H1 (cell line): ENCODE results near the gene GALNTL6. TPM values are rescaled to one million over a fixed set of nuclear protein-coding genes. Genes with fewer than 3 reads are reported as not detected.

ENCODE experiments used
- CTCF ChIA-PET: fragments of 300-600 bp; sonication (Branson Sonifier 250); formaldehyde crosslinking; loops from one replicate; lab custom pipeline; 2021; ENCODE audit not compliant: partially characterized antibody; lab: Charles Lee
- POLR2A ChIA-PET: fragments of 300-600 bp; sonication (Branson Sonifier 250); formaldehyde crosslinking; loops from one replicate; lab custom pipeline; 2021; ENCODE audit warnings: inconsistent platforms; ENCODE audit not compliant: partially characterized antibody; lab: Charles Lee
- DNase-seq, 2 experiments: peaks; one replicate each; pipeline versions ENCODE4 v3.0.0 to v3.0.0-alpha.2; 2010 to 2022; ENCODE audit warnings: low spot score in 2 of 2, low read depth in 1 of 2, mixed read lengths in 1 of 2
- FAIRE-seq: peaks from 2 replicates; lab custom pipeline; 2011; peaks lifted over from hg19 to GRCh38; lab: Jason Lieb, UNC
- H2AFZ ChIP-seq: 2 replicates; pipeline ENCODE4 v1.8.1; 2012; ENCODE audit warnings: low read length, inconsistent platforms
- H2AK5ac ChIP-seq: 2 replicates; pipeline ENCODE4 v1.6.1; 2013; ENCODE audit warnings: low read depth, low read length
- H2BK120ac ChIP-seq: replicated peaks from 2 replicates; pipeline ENCODE3; 2013; ENCODE audit warnings: low read depth, low read length, inconsistent platforms
- H2BK12ac ChIP-seq: 2 replicates; pipeline ENCODE4 v1.6.1; 2013; ENCODE audit warnings: low read depth, low read length
- H2BK15ac ChIP-seq: 2 replicates; pipeline ENCODE4 v1.6.1; 2013; ENCODE audit warnings: low read length
- H2BK20ac ChIP-seq: 2 replicates; pipeline ENCODE4 v1.6.1; 2013; ENCODE audit warnings: low read length
- H2BK5ac ChIP-seq: 2 replicates; pipeline ENCODE4 v1.6.1; 2013; ENCODE audit warnings: low read depth, low read length
- H3K14ac ChIP-seq: 2 replicates; pipeline ENCODE4 v1.6.1; 2013; ENCODE audit warnings: inconsistent platforms; ENCODE audit not compliant: insufficient read length
- H3K18ac ChIP-seq: 2 replicates; pipeline ENCODE4 v1.6.1; 2013; ENCODE audit warnings: low read length; ENCODE audit errors: extremely low read depth
- H3K23ac ChIP-seq: 2 replicates; pipeline ENCODE4 v1.6.1; 2013; ENCODE audit warnings: inconsistent platforms; ENCODE audit not compliant: insufficient read length
- H3K23me2 ChIP-seq: 2 replicates; pipeline ENCODE4 v1.6.1; 2013; ENCODE audit warnings: low read depth, low read length
- H3K27ac ChIP-seq: 2 replicates; pipeline ENCODE4 v1.6.1; 2011; ENCODE audit warnings: low read depth, low read length, inconsistent platforms
- H3K27me3 ChIP-seq, 4 experiments: replicated peaks in 1 of 4; 1 replicate in 1 of 4; 2 replicates in 3 of 4; pipeline versions ENCODE4 v1.6.1 to v1.8.1; 2011 to 2013; ENCODE audit warnings: low read length in 3 of 4, mild to moderate bottlenecking in 3 of 4, inconsistent platforms in 2 of 4, mixed read lengths in 2 of 4, moderate library complexity in 1 of 4; ENCODE audit not compliant: control insufficient read depth in 3 of 4, insufficient read depth in 3 of 4; ENCODE audit errors: extremely low read depth in 1 of 4
- H3K36me3 ChIP-seq, 4 experiments: 2 replicates each; pipeline versions ENCODE4 v1.6.1 to v1.8.1; 2011 to 2013; ENCODE audit warnings: mild to moderate bottlenecking in 4 of 4, low read length in 3 of 4, moderate library complexity in 2 of 4, control low read depth in 1 of 4, inconsistent platforms in 1 of 4; ENCODE audit not compliant: insufficient read depth in 4 of 4, control insufficient read depth in 2 of 4
- H3K4ac ChIP-seq: replicated peaks from 2 replicates; pipeline ENCODE3; 2013; ENCODE audit warnings: low read length, low read depth, mixed read lengths, inconsistent platforms; ENCODE audit not compliant: insufficient read length
- H3K4me1 ChIP-seq, 4 experiments: replicated peaks in 1 of 4; 1 replicate in 1 of 4; 2 replicates in 3 of 4; pipeline versions ENCODE4 v1.6.1 to v1.8.1; 2011 to 2013; ENCODE audit warnings: low read length in 3 of 4, inconsistent platforms in 2 of 4, mixed read lengths in 1 of 4; ENCODE audit not compliant: insufficient read depth in 4 of 4, control insufficient read depth in 3 of 4
- H3K4me2 ChIP-seq, 2 experiments: 2 replicates each; pipeline versions ENCODE4 v1.6.1 to v1.8.1; 2011 to 2013; ENCODE audit warnings: low read depth in 2 of 2, low read length in 2 of 2, control low read depth in 1 of 2, inconsistent platforms in 1 of 2, mild to moderate bottlenecking in 1 of 2; ENCODE audit not compliant: insufficient read depth in 1 of 2
- H3K4me3 ChIP-seq, 4 experiments: fragments of 200-600, 300-600 bp in 1 of 4; sonication (generic), shearing (Covaris generic), sonication (Bioruptor Twin) in 1 of 4; 2 replicates each; pipeline versions ENCODE4 v1.5.1 to v1.8.1; 2011 to 2016; ENCODE audit warnings: low read length in 4 of 4, low read depth in 3 of 4, control low read depth in 2 of 4, inconsistent platforms in 2 of 4, mild to moderate bottlenecking in 2 of 4, mixed read lengths in 1 of 4, moderate library complexity in 1 of 4; ENCODE audit not compliant: insufficient read depth in 2 of 4; ENCODE audit errors: extremely low read depth in 1 of 4
- H3K56ac ChIP-seq: replicated peaks from 2 replicates; pipeline ENCODE3; 2013; ENCODE audit warnings: low read depth, mild to moderate bottlenecking, mixed read lengths, low read length, inconsistent platforms; ENCODE audit not compliant: insufficient read length
- H3K79me1 ChIP-seq: 2 replicates; pipeline ENCODE4 v1.6.1; 2013; ENCODE audit warnings: low read depth, low read length, control low read depth
- H3K79me2 ChIP-seq, 2 experiments: 2 replicates each; pipeline versions ENCODE4 v1.6.1 to v1.8.1; 2012 to 2013; ENCODE audit warnings: low read length in 2 of 2, mild to moderate bottlenecking in 2 of 2, inconsistent platforms in 1 of 2; ENCODE audit not compliant: insufficient read depth in 2 of 2, control insufficient read depth in 1 of 2
- H3K9ac ChIP-seq, 4 experiments: replicated peaks in 1 of 4; 1 replicate in 1 of 4; 2 replicates in 3 of 4; pipeline versions ENCODE4 v1.6.1 to v1.8.1; 2011 to 2013; ENCODE audit warnings: low read depth in 3 of 4, low read length in 3 of 4, control low read depth in 2 of 4, mild to moderate bottlenecking in 2 of 4, moderate library complexity in 2 of 4, inconsistent platforms in 1 of 4; ENCODE audit errors: extremely low read depth in 1 of 4
- H3K9me3 ChIP-seq, 2 experiments: 2 replicates each; pipeline versions ENCODE4 v1.6.1 to v1.8.1; 2012 to 2013; ENCODE audit warnings: mild to moderate bottlenecking in 2 of 2, moderate library complexity in 2 of 2, control low read depth in 1 of 2, inconsistent platforms in 1 of 2, low read depth in 1 of 2, low read length in 1 of 2, mixed read lengths in 1 of 2; ENCODE audit not compliant: insufficient read depth in 2 of 2
- H4K20me1 ChIP-seq, 2 experiments: replicated peaks in 1 of 2; 2 replicates each; pipeline versions ENCODE3 to v1.8.1; 2011 to 2013; ENCODE audit warnings: inconsistent platforms in 2 of 2, low read length in 2 of 2, mild to moderate bottlenecking in 1 of 2; ENCODE audit not compliant: insufficient read depth in 2 of 2, control insufficient read depth in 1 of 2
- H4K5ac ChIP-seq: 2 replicates; pipeline ENCODE4 v1.6.1; 2013; ENCODE audit warnings: low read length, low read depth, mixed read lengths, inconsistent platforms; ENCODE audit not compliant: insufficient read length
- H4K8ac ChIP-seq: 2 replicates; pipeline ENCODE4 v1.8.0; 2013; ENCODE audit warnings: mild to moderate bottlenecking, moderate library complexity, low read length, inconsistent platforms; ENCODE audit not compliant: insufficient read depth; ENCODE audit errors: extremely low read depth
- H4K91ac ChIP-seq: replicated peaks from 2 replicates; pipeline ENCODE3; 2013; ENCODE audit warnings: low read length, mixed read lengths, inconsistent platforms; ENCODE audit not compliant: insufficient read length
- ASH2L ChIP-seq: fragments of 200-600, 300-600 bp; sonication (generic); IDR thresholded peaks from one replicate; pipeline ENCODE4 v1.7.1; 2017; ENCODE audit warnings: low read length
- CHD1 ChIP-seq: IDR thresholded peaks from 2 replicates; pipeline ENCODE4 v1.6.1; 2012; ENCODE audit warnings: low read depth, low read length, improper control_type of control experiment
- EZH2 ChIP-seq: fragments of 200-600 bp; sonication (generic); IDR thresholded peaks from 2 replicates; pipeline ENCODE4 v1.7.1; 2012; ENCODE audit warnings: low read depth, mild to moderate bottlenecking, moderate library complexity, low read length, inconsistent platforms; ENCODE audit not compliant: severe bottlenecking
- KDM4A ChIP-seq: IDR thresholded peaks from one replicate; pipeline ENCODE4 v1.7.1; 2012; ENCODE audit warnings: low read depth, mild to moderate bottlenecking, moderate library complexity, low read length, inconsistent platforms; ENCODE audit not compliant: severe bottlenecking
- KDM5A ChIP-seq: fragments of 200-600 bp; IDR thresholded peaks from 2 replicates; pipeline ENCODE4 v1.7.1; 2012; ENCODE audit warnings: mild to moderate bottlenecking, low read length, inconsistent platforms, mixed read lengths
- POLR2AphosphoS5 ChIP-seq: IDR thresholded peaks from 2 replicates; pipeline ENCODE4 v1.6.1; 2011; ENCODE audit warnings: low read depth, low read length
- SAP30 ChIP-seq: fragments of 300-600 bp; sonication (generic); IDR thresholded peaks from 2 replicates; pipeline ENCODE4 v1.7.1; 2012; ENCODE audit warnings: low read length, moderate library complexity, mild to moderate bottlenecking, inconsistent platforms; ENCODE audit not compliant: insufficient read depth, insufficient replicate concordance
- TBP ChIP-seq: IDR thresholded peaks from 2 replicates; pipeline ENCODE4 v1.6.1; 2011; ENCODE audit warnings: low read depth, low read length, improper control_type of control experiment
- TCF12 ChIP-seq: IDR thresholded peaks from 2 replicates; pipeline ENCODE4 v1.6.1; 2011; ENCODE audit warnings: low read depth, mild to moderate bottlenecking, low read length
- WGBS, 2 experiments: shearing (Covaris generic) in 1 of 2; methylation state at CpG; one replicate each; pipeline versions ENCODE4 v1.1.6 to v1.1.7; 2013 to 2015; ENCODE audit warnings: low lambda C conversion rate in 2 of 2, mixed read lengths in 2 of 2, inconsistent platforms in 1 of 2, low coverage in 1 of 2, missing lambda C conversion rate in 1 of 2; ENCODE audit not compliant: insufficient replicate concordance in 2 of 2, insufficient coverage in 1 of 2, insufficient read length in 1 of 2; ENCODE audit errors: extremely low coverage in 1 of 2, missing lambda C conversion rate in 1 of 2; 5-methylcytosine and 5-hydroxymethylcytosine counted together
- polyA plus RNA-seq, 7 experiments: library from polyadenylated mRNA; depleted of rRNA in 3 of 7; stranded (reverse) in 5 of 7; unstranded in 2 of 7; fragments of >200 nt in 5 of 7; fragments of 200-250 nt in 2 of 7; gene quantifications; 1 replicate in 5 of 7; 2 replicates in 1 of 7; 4 replicates in 1 of 7; pipeline versions ENCODE4 v1.2.1 to v1.2.3, GENCODE V29; 2011 to 2013; ENCODE audit warnings: missing spikeins in 2 of 7, mixed read lengths in 2 of 7
- total RNA-seq: library from RNA; stranded (reverse); fragmentation: NEBNext Ultra II Directional; extraction: Animal tissue kit (Norgen Biotek cat#: 25700); gene quantifications from 2 replicates; pipeline ENCODE4 v1.2.1, GENCODE V29; 2021
- TF ChIP-seq, protein P1 (sequence below): IDR thresholded peaks from 2 replicates; pipeline ENCODE4 v1.6.1; 2012; ENCODE audit warnings: inconsistent platforms
- TF ChIP-seq, protein P2 (sequence below), 3 experiments: IDR thresholded peaks; 1 replicate in 2 of 3; 2 replicates in 1 of 3; pipeline versions ENCODE4 v1.5.1 to v1.6.1; 2011; ENCODE audit warnings: low read length in 3 of 3, mild to moderate bottlenecking in 3 of 3, inconsistent platforms in 2 of 3, low read depth in 1 of 3, moderate library complexity in 1 of 3; ENCODE audit not compliant: insufficient read depth in 1 of 3; ENCODE audit errors: control extremely low read depth in 1 of 3

Gene GALNTL6
- total and polyA plus RNA-seq, 2 of the 8 experiments (the other 6 are each of a cell fraction or from before 2014, with no cell fraction given), result 0.03 to 0.32 TPM

DNA sequence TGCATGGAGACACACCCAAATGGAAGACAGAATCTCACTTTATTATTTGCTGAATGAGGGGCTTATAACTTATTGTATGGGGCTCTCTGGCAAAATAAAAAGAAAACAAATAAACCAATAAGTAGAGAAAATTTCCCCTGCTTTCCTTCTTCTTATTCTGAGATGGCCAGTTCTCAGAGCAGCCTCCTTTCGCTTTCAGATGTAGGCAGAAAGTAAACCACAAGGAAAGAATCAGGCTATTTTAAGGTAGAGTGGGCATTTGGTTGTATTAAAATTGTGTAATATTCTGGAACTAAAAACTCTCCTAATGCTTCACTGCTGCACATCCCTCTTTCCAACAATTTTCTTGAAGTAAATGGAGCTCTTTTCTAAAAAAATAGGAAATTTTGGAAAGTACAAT, 241.8 kb downstream of the GALNTL6 start:
- H3K4ac ChIP-seq, result no peak overlapping the region
- H3K79me2 ChIP-seq, result no peaks in the 10 kb centered on the region
- 96% methylated on average over 1 of the region's 1 CpG; no CpG with 5 or more reads in 1 of the 2 experiments for WGBS, 2 experiments
- no peak overlapping the region for H3K56ac ChIP-seq
- H2BK12ac ChIP-seq, result no peak overlapping the region
- H4K91ac ChIP-seq, result no peak overlapping the region
- H2BK20ac ChIP-seq, result no peak overlapping the region
- no peaks in the 10 kb centered on the region for H3K27me3 ChIP-seq
- CTCF ChIA-PET, result no interaction called here
- H2BK120ac ChIP-seq, result no peak overlapping the region
- H3K23ac ChIP-seq, result no peak overlapping the region
- no peaks in the 10 kb centered on the region for H3K23me2 ChIP-seq
- no peak overlapping the region for H3K4me2 ChIP-seq
- no peak overlapping the region for H3K9ac ChIP-seq
- H4K8ac ChIP-seq, result no peak overlapping the region
- H2AK5ac ChIP-seq, result no peak overlapping the region
- POLR2A ChIA-PET, result no interaction called here
- no peak for DNase-seq
- no peaks in the 10 kb centered on the region for H3K9me3 ChIP-seq
- FAIRE-seq, result no peak
- no peaks in the 10 kb centered on the region for H3K79me1 ChIP-seq
- H2AFZ ChIP-seq, result no peak overlapping the region
- no peak overlapping the region for H2BK5ac ChIP-seq
- no peak overlapping the region for H3K18ac ChIP-seq
- H3K4me3 ChIP-seq, result no peak overlapping the region
- no peak overlapping the region for H2BK15ac ChIP-seq
- no peak overlapping the region for H3K14ac ChIP-seq
- no peaks in the 10 kb centered on the region for H4K20me1 ChIP-seq
- no peaks in the 10 kb centered on the region for H3K36me3 ChIP-seq
- H4K5ac ChIP-seq, result no peak overlapping the region
- H3K27ac ChIP-seq, result no peak overlapping the region
- H3K4me1 ChIP-seq, result no peaks in the 10 kb centered on the region
- TF ChIP-seq SAP30 (no peak), ASH2L (no peak), POLR2AphosphoS5 (no peak), CHD1 (no peak), EZH2 (no peak), KDM5A (no peak), TCF12 (no peak), TBP (no peak), KDM4A (no peak)
- TF ChIP-seq, protein P1, sequence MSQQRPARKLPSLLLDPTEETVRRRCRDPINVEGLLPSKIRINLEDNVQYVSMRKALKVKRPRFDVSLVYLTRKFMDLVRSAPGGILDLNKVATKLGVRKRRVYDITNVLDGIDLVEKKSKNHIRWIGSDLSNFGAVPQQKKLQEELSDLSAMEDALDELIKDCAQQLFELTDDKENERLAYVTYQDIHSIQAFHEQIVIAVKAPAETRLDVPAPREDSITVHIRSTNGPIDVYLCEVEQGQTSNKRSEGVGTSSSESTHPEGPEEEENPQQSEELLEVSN, result no peak
- TF ChIP-seq, protein P2, sequence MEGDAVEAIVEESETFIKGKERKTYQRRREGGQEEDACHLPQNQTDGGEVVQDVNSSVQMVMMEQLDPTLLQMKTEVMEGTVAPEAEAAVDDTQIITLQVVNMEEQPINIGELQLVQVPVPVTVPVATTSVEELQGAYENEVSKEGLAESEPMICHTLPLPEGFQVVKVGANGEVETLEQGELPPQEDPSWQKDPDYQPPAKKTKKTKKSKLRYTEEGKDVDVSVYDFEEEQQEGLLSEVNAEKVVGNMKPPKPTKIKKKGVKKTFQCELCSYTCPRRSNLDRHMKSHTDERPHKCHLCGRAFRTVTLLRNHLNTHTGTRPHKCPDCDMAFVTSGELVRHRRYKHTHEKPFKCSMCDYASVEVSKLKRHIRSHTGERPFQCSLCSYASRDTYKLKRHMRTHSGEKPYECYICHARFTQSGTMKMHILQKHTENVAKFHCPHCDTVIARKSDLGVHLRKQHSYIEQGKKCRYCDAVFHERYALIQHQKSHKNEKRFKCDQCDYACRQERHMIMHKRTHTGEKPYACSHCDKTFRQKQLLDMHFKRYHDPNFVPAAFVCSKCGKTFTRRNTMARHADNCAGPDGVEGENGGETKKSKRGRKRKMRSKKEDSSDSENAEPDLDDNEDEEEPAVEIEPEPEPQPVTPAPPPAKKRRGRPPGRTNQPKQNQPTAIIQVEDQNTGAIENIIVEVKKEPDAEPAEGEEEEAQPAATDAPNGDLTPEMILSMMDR (IDR thresholded peaks at IDR 0.05; ENCODE audit: control extremely low read depth in 1 of 3, insufficient read depth in 1 of 3, low read depth in 1 of 3, low read length in 3 of 3), result no peak
